DOHH2 (cell line): ENCODE results near the gene CXorf58.
"Not testable (repeated sequence)": the region's sequence is repeated elsewhere in the genome, so short reads cannot be mapped to it uniquely, and the experiment has no call there.

Source experiments
- CTCF ChIP-seq: fragments of 200-600 bp; sonication (generic); IDR thresholded peaks from one replicate; pipeline ENCODE4 v1.5.1; 2014; ENCODE audit warnings: antibody characterized with exemption, mild to moderate bottlenecking, low read depth, low read length; ENCODE audit not compliant: poor library complexity, severe bottlenecking
- EZH2phosphoT487 ChIP-seq: fragments of 200-600 bp; sonication (generic); IDR thresholded peaks from 2 replicates; pipeline ENCODE4 v1.6.1; 2017; ENCODE audit warnings: borderline replicate concordance, mild to moderate bottlenecking, antibody characterized with exemption, low read length, moderate library complexity, mixed read lengths

GRCh38 chrX:23861952-23862351 lies 45.9 kb upstream of the CXorf58 start:
- not testable (repeated sequence) for TF ChIP-seq CTCF, EZH2phosphoT487
